CD14-positive monocyte (primary cell): Measurements from ENCODE around the gene METTL22. TPM values are rescaled to one million over a fixed set of nuclear protein-coding genes. Genes with fewer than 3 reads are reported as not detected.

Experiments used
- DNase-seq, 3 donors: peaks; one replicate each; pipeline ENCODE4 v3.0.0-alpha.2; 2011 to 2022
- H2AFZ ChIP-seq: 2 replicates; pipeline ENCODE4 v1.6.0; 2012; ENCODE audit warnings: mild to moderate bottlenecking, low read depth, low read length, inconsistent platforms; ENCODE audit not compliant: insufficient read depth, poor library complexity, severe bottlenecking
- H3K27ac ChIP-seq, 2 donors: 1 replicate in 1 of 2; 2 replicates in 1 of 2; pipeline ENCODE4 v1.5.1; 2012 to 2013; ENCODE audit warnings: low read length in 2 of 2, control low read depth in 1 of 2, inconsistent platforms in 1 of 2, low read depth in 1 of 2, mild to moderate bottlenecking in 1 of 2
- H3K27me3 ChIP-seq, 2 donors: one replicate each; pipeline versions ENCODE4 v1.6.0 to v1.6.1; 2011 to 2013; ENCODE audit warnings: low read length in 2 of 2; ENCODE audit not compliant: control insufficient read depth in 2 of 2, insufficient read depth in 2 of 2
- H3K36me3 ChIP-seq, 2 donors: replicated peaks in 1 of 2; 1 replicate in 1 of 2; 2 replicates in 1 of 2; pipeline versions ENCODE4 v1.5.1 to v1.6.1; 2012 to 2013; ENCODE audit warnings: low read length in 2 of 2, control low read depth in 1 of 2, inconsistent platforms in 1 of 2, mild to moderate bottlenecking in 1 of 2; ENCODE audit not compliant: insufficient read depth in 2 of 2, control insufficient read depth in 1 of 2
- H3K4me1 ChIP-seq, 2 donors: 1 replicate in 1 of 2; 2 replicates in 1 of 2; pipeline versions ENCODE4 v1.5.1 to v1.6.1; 2012 to 2013; ENCODE audit warnings: low read length in 2 of 2, control low read depth in 1 of 2, inconsistent platforms in 1 of 2, mild to moderate bottlenecking in 1 of 2, moderate library complexity in 1 of 2; ENCODE audit not compliant: insufficient read depth in 2 of 2, control insufficient read depth in 1 of 2
- H3K4me2 ChIP-seq: replicated peaks from 2 replicates; pipeline ENCODE3; 2012; ENCODE audit warnings: low read length, moderate library complexity, mild to moderate bottlenecking; ENCODE audit not compliant: poor library complexity, severe bottlenecking; ENCODE audit errors: extremely low read depth
- H3K4me3 ChIP-seq, 3 experiments: fragments of 200-600 bp in 1 of 3; sonication (generic) in 1 of 3; replicated peaks in 1 of 3; 1 replicate in 2 of 3; 2 replicates in 1 of 3; pipeline ENCODE4 v1.5.1; 2011 to 2013; ENCODE audit warnings: low read length in 3 of 3, mild to moderate bottlenecking in 3 of 3, control low read depth in 2 of 3, low read depth in 2 of 3, inconsistent platforms in 1 of 3, moderate library complexity in 1 of 3
- H3K79me2 ChIP-seq: 2 replicates; pipeline ENCODE4 v1.6.0; 2012; ENCODE audit warnings: mild to moderate bottlenecking, control low read depth, inconsistent platforms, low read length, moderate library complexity; ENCODE audit not compliant: insufficient read depth
- H3K9ac ChIP-seq: 2 replicates; pipeline ENCODE4 v1.6.0; 2017; ENCODE audit warnings: low read length, mild to moderate bottlenecking; ENCODE audit not compliant: insufficient read depth, poor library complexity, severe bottlenecking
- H3K9me3 ChIP-seq, 2 donors: replicated peaks in 1 of 2; 1 replicate in 1 of 2; 2 replicates in 1 of 2; pipeline versions ENCODE4 v1.5.1 to v1.6.1; 2012 to 2013; ENCODE audit warnings: low read length in 2 of 2, control low read depth in 1 of 2; ENCODE audit not compliant: control insufficient read depth in 1 of 2, insufficient read depth in 1 of 2
- H4K20me1 ChIP-seq: 2 replicates; pipeline ENCODE4 v1.6.0; 2012; ENCODE audit warnings: mild to moderate bottlenecking, low read length, control low read depth, moderate library complexity; ENCODE audit not compliant: insufficient read depth
- H3K27ac Mint-ChIP-seq, 7 donors: one replicate each; pipeline ENCODE4 v1.8.0; 2020; ENCODE audit warnings: mild to moderate bottlenecking in 7 of 7, mixed read lengths in 7 of 7, moderate library complexity in 6 of 7, inconsistent platforms in 2 of 7
- H3K27me3 Mint-ChIP-seq, 3 donors: one replicate each; pipeline ENCODE4 v1.8.0; 2021 to 2022; ENCODE audit warnings: low read depth in 3 of 3, mild to moderate bottlenecking in 3 of 3, mixed read lengths in 3 of 3, moderate library complexity in 3 of 3, inconsistent platforms in 1 of 3
- H3K36me3 Mint-ChIP-seq, 2 donors: one replicate each; pipeline ENCODE4 v1.8.0; 2020; ENCODE audit warnings: mixed read lengths in 2 of 2, inconsistent platforms in 1 of 2, mild to moderate bottlenecking in 1 of 2
- H3K4me1 Mint-ChIP-seq: one replicate; pipeline ENCODE4 v1.8.0; 2020; ENCODE audit warnings: mild to moderate bottlenecking, mixed read lengths
- H3K4me3 Mint-ChIP-seq, 2 donors: one replicate each; pipeline ENCODE4 v1.8.0; 2020; ENCODE audit warnings: mild to moderate bottlenecking in 2 of 2, mixed read lengths in 2 of 2, moderate library complexity in 1 of 2
- H3K9me3 Mint-ChIP-seq, 7 donors: one replicate each; pipeline ENCODE4 v1.8.0; 2020 to 2022; ENCODE audit warnings: mixed read lengths in 7 of 7, mild to moderate bottlenecking in 6 of 7, moderate library complexity in 6 of 7, inconsistent platforms in 2 of 7
- CTCF ChIP-seq: fragments of 200-600 bp; IDR thresholded peaks from one replicate; pipeline ENCODE4 v1.8.0; 2022; ENCODE audit warnings: antibody characterized with exemption, mild to moderate bottlenecking
- WGBS: methylation state at CpG from one replicate; pipeline ENCODE4 v1.1.5; 2013; ENCODE audit warnings: missing lambda C conversion rate; ENCODE audit not compliant: insufficient coverage; 5-methylcytosine and 5-hydroxymethylcytosine counted together
- intact Hi-C, 2 donors: fragments of 100-400 bp; cut with micrococcal nuclease; formaldehyde crosslinking; loops; one replicate each; pipeline versions ENCODE4 v1.15.0 to v1.15.1; 2023
- polyA plus RNA-seq, 3 donors: library from polyadenylated mRNA; depleted of rRNA in 1 of 3; unstranded in 2 of 3; stranded (reverse) in 1 of 3; fragments of 300-500 nt in 2 of 3; fragments of >200 nt in 1 of 3; fragmentation: Illumina TruSeq in 2 of 3; gene quantifications; 1 replicate in 2 of 3; 2 replicates in 1 of 3; pipeline ENCODE4 v1.2.3, GENCODE V29; 2012 to 2021
- small RNA-seq: library from RNA; depleted of rRNA; stranded (forward); fragments of <200 nt; gene quantifications from one replicate; pipeline ENCODE3, GENCODE V24; 2012; ENCODE audit warnings: low read depth; ENCODE audit not compliant: insufficient read length

Gene METTL22
- polyA plus RNA-seq, 3 donors, result 36.0 to 44.0 (median 38.9) TPM

GRCh38 chr16:8696880-8697279, 75.4 kb downstream of the METTL22 start:
- Histone ChIP-seq H3K36me3 (peaks cover 0 to 5% of the 10 kb centered on the region in 2 donors), H3K4me3 (no peak overlapping the region), H3K9ac (no peak overlapping the region), H3K27me3 (no peaks in the 10 kb centered on the region), H3K27ac (no peak overlapping the region), H3K79me2 (no peaks in the 10 kb centered on the region), H4K20me1 (no peaks in the 10 kb centered on the region), H3K4me1 (no peaks in the 10 kb centered on the region), H3K4me2 (no peak overlapping the region), H2AFZ (no peak overlapping the region), H3K9me3 (no peaks in the 10 kb centered on the region)
- WGBS, result 97% methylated on average over 9 of the region's 12 CpGs
- Mint-ChIP-seq H3K27ac (peak overlapping the region in 1 of 7 donors; percentile 58), H3K9me3 (peaks cover 0 to 1% (median 0%) of the 10 kb centered on the region in 7 donors), H3K27me3 (peaks cover 0 to 3% (median 2%) of the 10 kb centered on the region in 3 donors), H3K4me1 (peaks cover 2% of the 10 kb centered on the region), H3K36me3 (peaks cover 27 to 52% of the 10 kb centered on the region in 2 donors), H3K4me3 (no peak overlapping the region)
- no peak for DNase-seq
- intact Hi-C loops, result no loop called here
- TF ChIP-seq CTCF, result no peak

DNA sequence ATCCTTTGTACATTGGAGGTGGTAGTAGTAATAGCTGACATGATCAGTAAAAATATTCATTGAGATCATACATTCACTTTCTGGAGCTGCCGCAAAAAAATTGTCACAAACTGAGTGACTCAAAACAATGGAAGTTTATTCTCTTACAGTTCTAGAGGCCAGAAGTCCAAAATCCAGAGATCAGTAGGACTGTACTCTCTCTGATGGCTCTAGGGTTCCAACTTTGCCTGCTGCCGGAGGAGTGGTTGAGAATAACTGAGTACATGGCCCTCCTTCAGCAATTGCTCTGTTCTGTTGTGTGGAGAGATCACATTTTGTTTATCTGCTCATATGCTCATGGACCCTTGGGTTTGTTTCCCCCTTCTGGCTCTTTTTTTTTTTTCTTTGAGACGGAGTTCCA, 76.5 kb downstream of the METTL22 start:
- Histone ChIP-seq H3K9me3 (no peaks in the 10 kb centered on the region), H3K9ac (no peak overlapping the region), H3K79me2 (no peaks in the 10 kb centered on the region), H3K4me1 (no peaks in the 10 kb centered on the region), H3K27ac (no peak overlapping the region), H3K4me2 (no peak overlapping the region), H3K27me3 (no peaks in the 10 kb centered on the region), H3K36me3 (peaks cover 0 to 5% of the 10 kb centered on the region in 2 donors), H3K4me3 (no peak overlapping the region), H4K20me1 (no peaks in the 10 kb centered on the region), H2AFZ (no peak overlapping the region)
- Mint-ChIP-seq H3K27me3 (peaks cover 0 to 3% (median 2%) of the 10 kb centered on the region in 3 donors), H3K9me3 (peaks cover 0 to 5% (median 0%) of the 10 kb centered on the region in 7 donors), H3K27ac (no peak overlapping the region), H3K4me3 (no peak overlapping the region), H3K36me3 (peaks cover 32 to 57% of the 10 kb centered on the region in 2 donors), H3K4me1 (peaks cover 2% of the 10 kb centered on the region)
- no peak for TF ChIP-seq CTCF
- 20% methylated on average over 1 of the region's 3 CpGs for WGBS
- DNase-seq, result no peak
- intact Hi-C loops, result no loop called here

Small RNAs within 50 kb of the gene (small RNA-seq; reads per million reads assigned to genes)
- not detected for gene RN7SL743P

Other genes starting within 250 kb of the METTL22 start
- gene TMEM114, start 31.2 kb upstream of the METTL22 start, polyA plus RNA-seq, result not detected
- gene ABAT, start 52.9 kb downstream of the METTL22 start, polyA plus RNA-seq, result 10 to 100 TPM in 1 of 3 donors, 1 to 10 TPM in 2; 4.9 to 11.8 (median 8.7) TPM
- gene TMEM186, start 175.9 kb downstream of the METTL22 start, polyA plus RNA-seq, result 1 to 10 TPM; 3.8 to 4.5 (median 4.4) TPM
- 10 to 100 TPM; 15.2 to 22.9 (median 17.8) TPM for gene PMM2, start 176.1 kb downstream of the METTL22 start, polyA plus RNA-seq
- gene CARHSP1, start 247.3 kb downstream of the METTL22 start, polyA plus RNA-seq, result 10 to 100 TPM; 32.0 to 60.3 (median 52.0) TPM